Neuronal stem cell (in vitro differentiated cells): ENCODE results near the gene FAM174B.
A peak's percentile ranks its signal among the peaks of the same experiment; 100 is the strongest.

ENCODE experiments used
- DNase-seq: peaks from one replicate; pipeline ENCODE4 v3.0.0-alpha.2; 2013; ENCODE audit warnings: low spot score
- H2AFZ ChIP-seq: one replicate; pipeline ENCODE4 v1.6.1; 2013; ENCODE audit warnings: mild to moderate bottlenecking, low read length, inconsistent platforms
- H2AK5ac ChIP-seq: 2 replicates; pipeline ENCODE4 v1.6.1; 2013; ENCODE audit warnings: low read depth, mild to moderate bottlenecking, inconsistent platforms, low read length, moderate library complexity, mixed read lengths
- H2BK120ac ChIP-seq: 2 replicates; pipeline ENCODE4 v1.6.1; 2013; ENCODE audit warnings: low read depth, mild to moderate bottlenecking, inconsistent platforms, low read length, moderate library complexity, mixed read lengths
- H2BK12ac ChIP-seq: one replicate; pipeline ENCODE4 v1.6.1; 2013; ENCODE audit warnings: low read length, inconsistent platforms
- H2BK15ac ChIP-seq: 2 replicates; pipeline ENCODE4 v1.6.1; 2013; ENCODE audit warnings: mild to moderate bottlenecking, low read length, inconsistent platforms, mixed read lengths
- H2BK5ac ChIP-seq: one replicate; pipeline ENCODE4 v1.6.1; 2013; ENCODE audit warnings: inconsistent platforms, mild to moderate bottlenecking, low read length, moderate library complexity
- H3K14ac ChIP-seq: one replicate; pipeline ENCODE4 v1.6.1; 2013; ENCODE audit warnings: low read length, inconsistent platforms
- H3K18ac ChIP-seq: 2 replicates; pipeline ENCODE4 v1.6.1; 2013; ENCODE audit warnings: low read length, inconsistent platforms
- H3K23ac ChIP-seq: 2 replicates; pipeline ENCODE4 v1.6.1; 2013; ENCODE audit warnings: low read depth, mild to moderate bottlenecking, mixed read lengths, low read length, inconsistent platforms; ENCODE audit not compliant: poor library complexity
- H3K27ac ChIP-seq: replicated peaks from 3 replicates; pipeline ENCODE4 v1.5.1; 2013; ENCODE audit warnings: low read length, inconsistent platforms
- H3K27me3 ChIP-seq, 3 experiments: 2 replicates each; pipeline ENCODE4 v1.6.1; 2013; ENCODE audit warnings: low read length in 3 of 3, mild to moderate bottlenecking in 2 of 3, inconsistent platforms in 1 of 3, low read depth in 1 of 3, mixed read lengths in 1 of 3, moderate library complexity in 1 of 3; ENCODE audit not compliant: control insufficient read depth in 3 of 3, insufficient read depth in 3 of 3
- H3K36me3 ChIP-seq, 2 donors: replicated peaks in 1 of 2; 2 replicates each; pipeline ENCODE4 v1.6.1; 2013; ENCODE audit warnings: low read length in 2 of 2; ENCODE audit not compliant: control insufficient read depth in 2 of 2, insufficient read depth in 2 of 2
- H3K4ac ChIP-seq: 2 replicates; pipeline ENCODE4 v1.6.1; 2013; ENCODE audit warnings: inconsistent platforms, mild to moderate bottlenecking, low read length, moderate library complexity
- H3K4me1 ChIP-seq, 2 donors: 1 replicate in 1 of 2; 2 replicates in 1 of 2; pipeline ENCODE4 v1.6.1; 2013; ENCODE audit warnings: low read length in 2 of 2, low read depth in 1 of 2; ENCODE audit not compliant: control insufficient read depth in 2 of 2, insufficient read depth in 1 of 2
- H3K4me2 ChIP-seq: one replicate; pipeline ENCODE4 v1.6.1; 2013; ENCODE audit warnings: mild to moderate bottlenecking, low read length, inconsistent platforms; ENCODE audit not compliant: insufficient read depth, poor library complexity, severe bottlenecking
- H3K4me3 ChIP-seq, 2 donors: 2 replicates each; pipeline ENCODE4 v1.5.1; 2013; ENCODE audit warnings: low read length in 2 of 2, mild to moderate bottlenecking in 2 of 2, inconsistent platforms in 1 of 2, moderate library complexity in 1 of 2
- H3K79me1 ChIP-seq: one replicate; pipeline ENCODE4 v1.6.1; 2013; ENCODE audit warnings: low read depth, mild to moderate bottlenecking, inconsistent platforms, low read length, moderate library complexity
- H3K9ac ChIP-seq: one replicate; pipeline ENCODE4 v1.6.1; 2013; ENCODE audit warnings: mild to moderate bottlenecking, low read depth, low read length, inconsistent platforms; ENCODE audit not compliant: poor library complexity
- H3K9me3 ChIP-seq, 2 donors: replicated peaks in 1 of 2; 2 replicates each; pipeline versions ENCODE3 to v1.6.1; 2013; ENCODE audit warnings: low read length in 2 of 2, mild to moderate bottlenecking in 2 of 2, inconsistent platforms in 1 of 2, low read depth in 1 of 2, mixed read lengths in 1 of 2, moderate library complexity in 1 of 2; ENCODE audit not compliant: control insufficient read depth in 2 of 2, insufficient read depth in 1 of 2
- H4K8ac ChIP-seq: one replicate; pipeline ENCODE4 v1.6.1; 2013; ENCODE audit warnings: low read depth, mild to moderate bottlenecking, inconsistent platforms, low read length, moderate library complexity
- H4K91ac ChIP-seq: one replicate; pipeline ENCODE4 v1.6.1; 2013; ENCODE audit warnings: low read length, low read depth, mild to moderate bottlenecking, inconsistent platforms; ENCODE audit not compliant: poor library complexity
- WGBS, 2 donors: extraction: QIAGEN DNeasy Blood & Tissue Kit; methylation state at CpG; one replicate each; pipeline ENCODE4 v1.1.7; 2013; ENCODE audit warnings: missing lambda C conversion rate in 2 of 2, mixed read lengths in 1 of 2; ENCODE audit not compliant: insufficient read length in 2 of 2, insufficient replicate concordance in 1 of 2; ENCODE audit errors: extremely low coverage in 2 of 2; 5-methylcytosine and 5-hydroxymethylcytosine counted together

FAM174B gene

DNA sequence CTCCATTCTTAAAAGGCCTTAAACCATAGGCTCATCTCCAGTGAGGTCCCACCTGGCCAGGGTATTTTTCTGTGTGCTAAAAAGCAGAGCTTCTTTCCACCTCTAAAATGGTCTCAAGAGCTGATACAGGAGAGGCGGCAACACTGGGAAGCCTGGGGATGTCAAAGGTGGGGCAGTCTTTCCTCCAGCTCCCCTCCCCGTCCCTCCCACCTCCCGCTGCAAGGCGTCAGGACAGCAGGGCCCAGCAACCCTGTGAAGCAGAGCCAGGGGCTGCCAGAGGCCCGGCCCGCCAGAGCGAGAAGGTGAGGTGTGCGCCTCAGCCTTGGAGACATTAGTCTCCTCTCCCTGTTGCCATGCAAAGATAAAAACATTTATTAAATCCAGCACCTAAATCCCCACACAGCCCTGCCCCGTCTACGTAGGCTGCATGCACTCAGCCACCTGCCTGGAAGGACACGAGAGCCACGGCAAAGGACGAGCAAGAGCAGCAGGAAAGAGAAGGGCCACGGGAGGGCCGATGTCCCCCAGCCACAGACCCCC is 75.6 kb downstream of the FAM174B start:
- Histone ChIP-seq H3K27me3 (peaks cover 0 to 33% (median 0%) of the 10 kb centered on the region in 3 experiments), H3K4ac (no peak overlapping the region), H2BK120ac (no peak overlapping the region), H2AFZ (no peak overlapping the region), H3K23ac (no peak overlapping the region), H3K4me2 (no peak overlapping the region), H3K79me1 (no peaks in the 10 kb centered on the region), H3K4me3 (no peak overlapping the region), H3K36me3 (no peaks in the 10 kb centered on the region), H2BK12ac (no peak overlapping the region), H3K27ac (no peak overlapping the region), H4K91ac (no peak overlapping the region), H2BK5ac (no peak overlapping the region), H4K8ac (no peak overlapping the region), H2BK15ac (no peak overlapping the region), H3K9me3 (peaks cover 0 to 2% of the 10 kb centered on the region in 2 donors), H3K4me1 (peaks cover 0 to 6% of the 10 kb centered on the region in 2 donors), H3K14ac (no peak overlapping the region), H3K18ac (no peak overlapping the region), H2AK5ac (peak overlapping the region; percentile 8), H3K9ac (no peak overlapping the region)
- no peak for DNase-seq
- WGBS, 2 donors = no CpG with 5 or more reads among the region's 15 CpGs

DNA sequence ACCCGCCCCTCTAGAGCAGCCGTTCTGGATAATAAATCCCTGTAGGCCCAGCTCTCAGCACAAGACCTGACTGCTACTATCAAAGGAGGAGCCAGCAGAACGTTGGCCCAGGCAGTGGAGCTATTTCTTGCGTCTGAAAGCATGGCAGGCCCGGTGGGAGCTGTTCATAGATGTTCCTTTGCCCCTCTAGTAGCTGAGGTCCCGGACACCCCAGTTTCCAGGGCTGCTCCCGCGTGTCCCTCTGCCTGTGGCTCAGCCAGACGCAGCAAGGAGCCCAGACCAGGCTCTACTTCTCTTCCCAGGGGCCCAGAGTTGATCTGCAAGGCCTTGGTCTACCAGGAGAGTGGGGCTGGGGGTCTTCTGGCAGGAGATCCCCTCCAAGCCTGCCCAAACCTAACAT is 76.1 kb downstream of the FAM174B start:
- Histone ChIP-seq H2BK120ac (no peak overlapping the region), H4K8ac (no peak overlapping the region), H3K14ac (no peak overlapping the region), H4K91ac (no peak overlapping the region), H3K4ac (no peak overlapping the region), H2BK15ac (peak overlapping the region; percentile 79), H2BK12ac (no peak overlapping the region), H3K9me3 (peaks cover 0 to 2% of the 10 kb centered on the region in 2 donors), H3K18ac (peak overlapping the region; percentile 19), H3K4me1 (peaks cover 0 to 6% of the 10 kb centered on the region in 2 donors), H3K4me3 (no peak overlapping the region), H2BK5ac (no peak overlapping the region), H3K9ac (no peak overlapping the region), H3K27me3 (peaks cover 0 to 36% (median 0%) of the 10 kb centered on the region in 3 experiments), H3K36me3 (no peaks in the 10 kb centered on the region), H2AK5ac (no peak overlapping the region), H3K27ac (no peak overlapping the region), H3K79me1 (no peaks in the 10 kb centered on the region), H3K4me2 (no peak overlapping the region), H3K23ac (no peak overlapping the region), H2AFZ (no peak overlapping the region)
- DNase-seq = no peak
- no CpG with 5 or more reads among the region's 9 CpGs for WGBS, 2 donors

DNA sequence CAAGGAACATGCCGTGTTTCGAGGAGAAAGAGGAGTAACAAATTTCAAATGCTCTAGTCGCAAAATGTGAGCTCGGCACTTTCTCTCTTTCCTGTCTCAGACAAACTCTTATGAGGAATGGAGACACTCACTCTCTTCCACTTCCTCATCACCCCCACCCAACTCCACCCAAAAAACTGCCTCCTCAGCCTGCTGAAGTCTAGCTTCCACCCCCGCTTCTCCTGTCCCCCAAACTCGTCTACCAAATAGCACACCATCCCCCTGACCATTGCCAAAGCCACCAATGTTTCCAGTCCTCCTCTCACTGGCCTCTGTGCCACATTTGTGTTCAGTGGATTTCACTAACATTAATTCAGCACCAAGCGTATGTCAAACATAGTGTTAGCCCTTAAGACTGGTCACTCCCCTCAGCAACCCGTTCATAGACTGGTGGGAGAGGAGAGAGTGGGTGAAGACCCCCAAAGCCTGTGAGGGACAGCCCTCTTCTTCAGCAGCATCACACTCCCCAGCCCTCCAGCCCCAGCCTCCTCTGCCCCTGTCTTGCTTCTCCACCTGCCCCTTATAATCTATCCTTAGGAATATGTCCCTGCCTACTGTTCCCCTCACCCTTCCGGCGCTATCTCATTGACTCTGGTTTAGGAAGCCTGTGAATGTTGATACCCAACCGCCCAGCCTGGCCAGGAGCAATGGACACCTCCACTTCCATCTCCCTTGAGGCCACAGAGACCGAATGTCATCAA is 77.3 kb downstream of the FAM174B start:
- H3K23ac ChIP-seq = no peak overlapping the region
- no peak overlapping the region for H3K4me2 ChIP-seq
- H3K4me1 ChIP-seq = peaks cover 0 to 6% of the 10 kb centered on the region in 2 donors
- no peak overlapping the region for H2AFZ ChIP-seq
- H2BK120ac ChIP-seq = no peak overlapping the region
- WGBS, 2 donors = no CpG with 5 or more reads among the region's 12 CpGs
- no peak overlapping the region for H4K91ac ChIP-seq
- peaks cover 0 to 36% (median 0%) of the 10 kb centered on the region in 3 experiments for H3K27me3 ChIP-seq
- no peak overlapping the region for H2AK5ac ChIP-seq
- H2BK15ac ChIP-seq = no peak overlapping the region
- H3K79me1 ChIP-seq = no peaks in the 10 kb centered on the region
- DNase-seq = no peak
- no peak overlapping the region for H3K27ac ChIP-seq
- H3K9ac ChIP-seq = no peak overlapping the region
- no peak overlapping the region for H4K8ac ChIP-seq
- no peak overlapping the region for H3K14ac ChIP-seq
- H3K9me3 ChIP-seq = peaks cover 0 to 2% of the 10 kb centered on the region in 2 donors
- no peaks in the 10 kb centered on the region for H3K36me3 ChIP-seq
- H2BK12ac ChIP-seq = no peak overlapping the region
- H2BK5ac ChIP-seq = no peak overlapping the region
- no peak overlapping the region for H3K4ac ChIP-seq
- no peak overlapping the region for H3K18ac ChIP-seq
- H3K4me3 ChIP-seq = no peak overlapping the region

DNA sequence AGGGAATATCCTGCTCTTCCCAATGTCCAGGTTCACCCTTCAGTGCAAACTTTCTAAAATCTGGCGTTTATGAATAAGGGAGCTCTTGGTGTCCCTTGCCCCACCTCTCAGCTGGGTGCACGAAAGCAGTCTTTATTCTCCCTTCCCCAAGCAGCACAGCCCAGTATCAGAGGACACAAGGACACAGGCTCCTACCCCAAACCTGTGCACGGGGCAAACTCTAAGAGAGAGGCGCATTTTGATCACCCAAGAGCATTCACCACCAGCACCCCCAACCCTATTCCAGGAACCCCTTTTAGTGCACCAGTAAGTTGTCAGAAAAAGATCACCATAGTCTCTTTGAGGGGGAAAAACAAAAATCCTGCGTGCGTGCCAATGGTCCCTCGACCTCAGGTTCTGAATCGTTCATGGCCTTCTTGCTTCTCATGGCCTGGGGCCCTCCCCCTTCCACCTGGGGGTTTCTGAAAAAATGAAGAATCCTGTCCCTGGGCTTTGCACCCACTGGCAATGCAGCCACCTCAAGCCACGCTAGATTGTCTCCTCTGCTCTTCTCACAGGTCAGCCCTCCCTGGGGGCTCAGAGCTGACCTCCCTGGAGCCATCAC is 78.9 kb downstream of the FAM174B start:
- H2BK120ac ChIP-seq = no peak overlapping the region
- WGBS, 2 donors = no CpG with 5 or more reads among the region's 9 CpGs
- H2BK12ac ChIP-seq = no peak overlapping the region
- H3K4ac ChIP-seq = no peak overlapping the region
- no peak overlapping the region for H2BK15ac ChIP-seq
- no peak overlapping the region for H3K23ac ChIP-seq
- no peak overlapping the region for H3K4me3 ChIP-seq
- H3K36me3 ChIP-seq = no peaks in the 10 kb centered on the region
- H3K79me1 ChIP-seq = no peaks in the 10 kb centered on the region
- no peak overlapping the region for H2AFZ ChIP-seq
- H4K91ac ChIP-seq = no peak overlapping the region
- no peak overlapping the region for H3K4me2 ChIP-seq
- no peak overlapping the region for H3K9ac ChIP-seq
- H3K4me1 ChIP-seq = no peaks in the 10 kb centered on the region
- no peak overlapping the region for H3K14ac ChIP-seq
- no peak for DNase-seq
- H3K9me3 ChIP-seq = peaks cover 0 to 2% of the 10 kb centered on the region in 2 donors
- H3K27ac ChIP-seq = no peak overlapping the region
- H3K18ac ChIP-seq = no peak overlapping the region
- no peak overlapping the region for H2BK5ac ChIP-seq
- peaks cover 0 to 36% (median 0%) of the 10 kb centered on the region in 3 experiments for H3K27me3 ChIP-seq
- no peak overlapping the region for H2AK5ac ChIP-seq
- H4K8ac ChIP-seq = no peak overlapping the region
